ENCODE data around the gene PARP8. TPM values are rescaled to one million over a fixed set of nuclear protein-coding genes. Genes with fewer than 3 reads are reported as not detected.
"Not testable (repeated sequence)": the region's sequence is repeated elsewhere in the genome, so short reads cannot be mapped to it uniquely, and the experiment has no call there.

Gene PARP8
- total and polyA plus RNA-seq, 9 donors: 5.7 to 12.5 (median 7.7) TPM

DNA sequence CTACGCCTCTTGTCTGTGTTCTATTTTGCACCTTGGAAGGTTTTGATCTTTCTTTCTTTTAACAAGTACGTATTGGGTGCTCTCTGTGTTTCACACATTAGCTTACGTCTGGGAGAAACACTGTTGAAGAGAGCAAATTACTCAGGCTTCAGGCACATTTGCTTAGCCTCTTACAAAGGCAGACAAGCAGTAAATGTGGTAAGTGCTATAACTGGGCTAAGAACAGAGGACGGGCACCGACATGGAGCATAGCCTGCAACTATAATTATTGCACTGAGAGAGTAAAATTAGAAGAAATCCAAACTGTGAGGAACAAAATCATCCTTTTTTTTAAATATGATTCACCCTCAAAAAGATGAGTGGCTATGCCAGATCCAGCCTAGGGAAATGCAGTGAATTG lies 9.4 kb upstream of the PARP8 start:
- Histone ChIP-seq H3K27me3 (ENCODE audit: control insufficient read depth, insufficient read depth, low read length) (no peaks in the 10 kb centered on the region), H3K36me3 (ENCODE audit: control insufficient read depth, insufficient read depth, low read length) (no peaks in the 10 kb centered on the region), H3K9me3 (replicated peaks; ENCODE audit: control insufficient read depth, low read depth, low read length) (no peaks in the 10 kb centered on the region), H3K4me1 (ENCODE audit: control insufficient read depth, insufficient read depth, low read length) (no peaks in the 10 kb centered on the region), H3K27ac (ENCODE audit: low read length) (no peak overlapping the region), H3K4me3 (ENCODE audit: low read length) (no peak overlapping the region)
- WGBS (ENCODE audit: insufficient coverage): 90% methylated on average over 2 of the region's 5 CpGs
- no peak for DNase-seq

- Histone ChIP-seq H3K27me3 (ENCODE audit: control insufficient read depth, insufficient read depth, low read length) (no peaks in the 10 kb centered on the region), H3K4me1 (ENCODE audit: control insufficient read depth, insufficient read depth, low read length) (no peaks in the 10 kb centered on the region), H3K27ac (ENCODE audit: low read length) (no peak overlapping the region), H3K4me3 (ENCODE audit: low read length) (no peak overlapping the region), H3K36me3 (ENCODE audit: control insufficient read depth, insufficient read depth, low read length) (no peaks in the 10 kb centered on the region), H3K9me3 (replicated peaks; ENCODE audit: control insufficient read depth, low read depth, low read length) (no peaks in the 10 kb centered on the region)
- no CpG with 5 or more reads among the region's 1 CpG for WGBS (ENCODE audit: insufficient coverage)
- DNase-seq: peak; percentile 18
Measured at GRCh38 chr5:50658246-50658645, 8.2 kb upstream of the PARP8 start.

DNA sequence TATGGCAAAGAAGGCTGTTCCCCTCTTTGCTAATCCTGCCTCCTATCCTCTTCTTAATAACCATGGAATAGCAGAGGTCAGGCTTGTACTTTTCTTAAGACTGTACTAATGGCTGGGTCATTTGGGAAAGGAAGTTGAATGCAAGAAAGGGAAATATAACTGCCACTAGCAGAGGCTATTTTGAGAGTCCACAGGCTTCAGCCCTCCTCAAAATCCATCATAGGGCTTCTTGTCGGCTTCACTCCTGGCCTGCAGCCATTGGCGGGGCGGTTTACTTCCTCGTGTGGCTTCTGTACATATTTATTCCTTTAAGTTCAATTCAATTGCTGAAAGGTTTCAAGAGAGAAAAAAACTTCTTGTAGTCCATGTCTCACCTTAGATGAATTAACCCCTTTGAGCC lies 2.8 kb upstream of the PARP8 start:
- Histone ChIP-seq H3K4me1 (ENCODE audit: control insufficient read depth, insufficient read depth, low read length) (peaks cover 3% of the 10 kb centered on the region), H3K36me3 (ENCODE audit: control insufficient read depth, insufficient read depth, low read length) (no peaks in the 10 kb centered on the region), H3K9me3 (replicated peaks; ENCODE audit: control insufficient read depth, low read depth, low read length) (no peaks in the 10 kb centered on the region), H3K27me3 (ENCODE audit: control insufficient read depth, insufficient read depth, low read length) (no peaks in the 10 kb centered on the region), H3K27ac (ENCODE audit: low read length) (no peak overlapping the region), H3K4me3 (ENCODE audit: low read length) (no peak overlapping the region)
- no CpG with 5 or more reads among the region's 4 CpGs for WGBS (ENCODE audit: insufficient coverage)
- peak; percentile 64 for DNase-seq

DNA sequence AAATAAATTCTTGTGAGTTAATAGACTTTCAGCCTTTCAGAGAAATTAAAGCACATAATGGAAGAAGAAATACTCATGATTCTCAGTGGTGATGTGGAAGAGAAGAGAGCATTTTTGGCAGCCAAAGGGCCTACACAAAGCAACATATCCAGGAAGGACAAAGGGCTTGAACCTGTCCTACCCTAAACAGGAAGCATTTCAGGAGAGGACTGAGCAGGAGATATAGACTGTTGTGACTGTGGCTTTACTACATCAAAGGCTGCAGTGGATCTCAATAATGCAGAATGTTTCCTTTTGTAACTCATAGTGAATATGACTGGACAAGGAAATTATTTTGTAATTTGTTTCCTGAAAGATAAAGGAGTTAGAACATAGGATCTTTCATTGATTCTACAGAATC lies 1.3 kb upstream of the PARP8 start:
- no peak overlapping the region for H3K4me3 ChIP-seq (ENCODE audit: low read length)
- DNase-seq: no peak
- no peaks in the 10 kb centered on the region for H3K27me3 ChIP-seq (ENCODE audit: control insufficient read depth, insufficient read depth, low read length)
- no peak overlapping the region for H3K27ac ChIP-seq (ENCODE audit: low read length)
- peaks cover 3% of the 10 kb centered on the region for H3K4me1 ChIP-seq (ENCODE audit: control insufficient read depth, insufficient read depth, low read length)
- no peaks in the 10 kb centered on the region for H3K36me3 ChIP-seq (ENCODE audit: control insufficient read depth, insufficient read depth, low read length)
- no peaks in the 10 kb centered on the region for H3K9me3 ChIP-seq (replicated peaks; ENCODE audit: control insufficient read depth, low read depth, low read length)

DNA sequence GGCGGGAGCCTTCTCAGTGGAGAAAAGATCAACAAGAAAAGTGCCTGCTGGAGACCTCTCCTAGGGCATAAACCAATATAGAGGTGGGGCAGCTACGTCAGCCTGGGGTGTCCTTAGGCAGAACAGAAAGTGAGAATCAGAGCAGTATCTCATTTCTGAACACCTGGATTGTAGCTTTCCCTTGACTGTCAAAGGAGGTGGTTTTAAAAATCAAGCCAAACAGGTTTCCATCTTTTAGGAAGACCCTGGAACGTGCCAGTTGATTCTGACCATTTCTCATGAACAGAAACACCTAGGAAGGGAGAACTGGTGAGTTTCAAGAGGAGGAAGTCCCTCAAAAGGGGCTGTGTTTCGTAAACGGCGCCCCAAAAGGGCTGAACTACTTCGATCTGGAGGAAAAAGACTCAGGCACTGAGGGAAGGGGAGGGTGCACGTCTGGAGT lies 655 bp upstream of the PARP8 start:
- 48% methylated on average over 8 of the region's 8 CpGs for whole genome bisulfite sequencing (ENCODE audit: insufficient coverage)
- not testable (repeated sequence) for H3K27me3 ChIP-seq (ENCODE audit: control insufficient read depth, insufficient read depth, low read length); H3K4me1 ChIP-seq (ENCODE audit: control insufficient read depth, insufficient read depth, low read length); H3K36me3 ChIP-seq (ENCODE audit: control insufficient read depth, insufficient read depth, low read length); H3K9me3 ChIP-seq (replicated peaks; ENCODE audit: control insufficient read depth, low read depth, low read length)
- DNase-seq: peak; percentile 27
- Histone ChIP-seq H3K4me3 (ENCODE audit: low read length) (peak overlapping the region; percentile 40), H3K27ac (ENCODE audit: low read length) (peak overlapping the region; percentile 29)

GRCh38 chr5:50667023-50667652 lies 701 bp downstream of the PARP8 start:
- peak overlapping the region; percentile 71 for H3K27ac ChIP-seq (ENCODE audit: low read length)

DNA sequence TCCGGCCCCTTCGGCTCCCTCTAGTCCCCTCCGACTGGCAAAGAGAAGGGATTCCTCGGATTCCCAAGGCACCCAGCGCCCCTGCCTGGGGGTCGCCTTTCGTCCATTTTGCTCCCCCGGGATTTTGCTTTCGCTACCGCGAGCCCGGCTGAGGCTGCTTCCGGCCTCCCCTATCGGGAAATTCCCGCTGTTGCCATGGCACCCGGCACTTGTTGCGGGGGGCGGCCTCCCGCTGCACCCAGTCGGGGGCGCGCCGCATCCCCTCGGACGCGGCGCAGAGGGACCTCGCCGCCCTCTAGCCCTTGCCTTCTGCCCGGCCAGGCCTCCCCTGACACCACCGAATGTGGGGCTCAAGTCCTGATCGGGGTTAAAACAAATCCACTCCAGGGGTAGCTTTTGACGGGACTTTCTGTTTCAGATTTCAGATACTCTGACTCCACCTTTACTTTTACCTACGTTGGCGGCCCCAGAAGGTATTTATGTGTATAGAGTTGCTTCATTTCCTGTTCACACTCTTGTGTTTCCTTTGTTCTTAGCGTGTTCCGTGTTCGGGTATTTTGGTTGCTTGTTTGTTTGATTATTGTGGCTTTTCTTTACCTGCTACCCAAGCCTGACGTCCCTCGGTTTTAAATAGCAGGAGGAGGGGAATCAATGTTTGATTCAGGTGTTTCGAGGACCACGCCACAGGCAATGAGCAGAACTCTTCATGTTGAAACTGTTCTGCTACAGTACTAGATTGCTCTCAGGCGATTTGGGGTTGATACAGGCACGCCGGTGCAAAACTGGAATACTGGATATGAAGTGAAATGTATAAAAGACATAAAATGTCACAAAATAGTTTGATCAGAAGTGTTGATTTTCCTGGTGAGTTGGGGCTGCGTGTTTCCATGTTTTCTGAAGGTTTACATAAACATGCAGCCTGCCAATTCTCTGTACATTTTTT lies 1.5 kb downstream of the PARP8 start:
- Histone ChIP-seq H3K9me3 (replicated peaks; ENCODE audit: control insufficient read depth, low read depth, low read length) (no peaks in the 10 kb centered on the region), H3K36me3 (ENCODE audit: control insufficient read depth, insufficient read depth, low read length) (no peaks in the 10 kb centered on the region), H3K4me3 (ENCODE audit: low read length) (peak overlapping the region; percentile 92), H3K27me3 (ENCODE audit: control insufficient read depth, insufficient read depth, low read length) (no peaks in the 10 kb centered on the region), H3K27ac (ENCODE audit: low read length) (peak overlapping the region; percentile 71), H3K4me1 (ENCODE audit: control insufficient read depth, insufficient read depth, low read length) (peaks cover 3% of the 10 kb centered on the region)
- 2% methylated on average over 36 of the region's 46 CpGs for WGBS (ENCODE audit: insufficient coverage)
- DNase-seq: peak; percentile 77

More at GRCh38 chr5:50667023-50667652, 701 bp downstream of the PARP8 start:
- no peaks in the 10 kb centered on the region for H3K36me3 ChIP-seq (ENCODE audit: control insufficient read depth, insufficient read depth, low read length)
- H3K27me3 ChIP-seq (ENCODE audit: control insufficient read depth, insufficient read depth, low read length): no peaks in the 10 kb centered on the region
- peak overlapping the region; percentile 92 for H3K4me3 ChIP-seq (ENCODE audit: low read length)
- DNase-seq: peak; percentile 57
- H3K4me1 ChIP-seq (ENCODE audit: control insufficient read depth, insufficient read depth, low read length): peaks cover 3% of the 10 kb centered on the region
- under 1% methylated on average over 43 of the region's 46 CpGs for WGBS (ENCODE audit: insufficient coverage)
- H3K9me3 ChIP-seq (replicated peaks; ENCODE audit: control insufficient read depth, low read depth, low read length): no peaks in the 10 kb centered on the region

- not testable (repeated sequence) for H3K27me3 ChIP-seq (ENCODE audit: control insufficient read depth, insufficient read depth, low read length); H3K9me3 ChIP-seq (replicated peaks; ENCODE audit: control insufficient read depth, low read depth, low read length); H3K27ac ChIP-seq (ENCODE audit: low read length); H3K4me1 ChIP-seq (ENCODE audit: control insufficient read depth, insufficient read depth, low read length); DNase-seq; H3K36me3 ChIP-seq (ENCODE audit: control insufficient read depth, insufficient read depth, low read length)
- peak overlapping the region; percentile 92 for H3K4me3 ChIP-seq (ENCODE audit: low read length)
- no CpG with 5 or more reads among the region's 1 CpG for WGBS (ENCODE audit: insufficient coverage)
Measured at GRCh38 chr5:50668636-50669035, 2.2 kb downstream of the PARP8 start.

- no peaks in the 10 kb centered on the region for H3K36me3 ChIP-seq (ENCODE audit: control insufficient read depth, insufficient read depth, low read length)
- H3K9me3 ChIP-seq (replicated peaks; ENCODE audit: control insufficient read depth, low read depth, low read length): no peaks in the 10 kb centered on the region
- H3K27ac ChIP-seq (ENCODE audit: low read length): no peak overlapping the region
- DNase-seq: no peak
- H3K4me1 ChIP-seq (ENCODE audit: control insufficient read depth, insufficient read depth, low read length): no peaks in the 10 kb centered on the region
- WGBS (ENCODE audit: insufficient coverage): no CpG with 5 or more reads among the region's 2 CpGs
- H3K4me3 ChIP-seq (ENCODE audit: low read length): no peak overlapping the region
- no peaks in the 10 kb centered on the region for H3K27me3 ChIP-seq (ENCODE audit: control insufficient read depth, insufficient read depth, low read length)
Measured at GRCh38 chr5:50672663-50673062, 6.2 kb downstream of the PARP8 start.

DNA sequence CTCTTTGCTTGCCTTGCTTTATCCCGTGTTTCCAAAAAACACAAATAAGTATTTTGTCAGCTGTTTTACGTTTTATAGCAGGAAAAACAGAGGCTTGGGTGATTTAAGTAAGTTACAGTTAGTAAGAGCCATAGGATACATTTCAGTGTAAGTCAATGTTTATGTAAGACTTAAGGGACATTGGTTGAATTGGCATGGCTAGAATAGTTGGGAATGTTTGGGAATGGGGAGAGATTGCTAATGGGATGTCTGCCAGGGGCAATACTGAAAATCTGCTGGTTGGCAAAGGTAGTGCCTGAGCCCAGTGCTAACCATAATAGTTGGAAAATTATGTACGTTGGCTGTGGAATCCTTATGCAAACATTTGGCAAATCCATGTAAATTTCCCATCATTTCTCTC lies 7.0 kb downstream of the PARP8 start:
- not testable (repeated sequence) for H3K27ac ChIP-seq (ENCODE audit: low read length); H3K27me3 ChIP-seq (ENCODE audit: control insufficient read depth, insufficient read depth, low read length); H3K9me3 ChIP-seq (replicated peaks; ENCODE audit: control insufficient read depth, low read depth, low read length); DNase-seq; H3K4me3 ChIP-seq (ENCODE audit: low read length); H3K4me1 ChIP-seq (ENCODE audit: control insufficient read depth, insufficient read depth, low read length); H3K36me3 ChIP-seq (ENCODE audit: control insufficient read depth, insufficient read depth, low read length)
- WGBS (ENCODE audit: insufficient coverage): 20% methylated on average over 1 of the region's 3 CpGs

Data from muscle of leg (tissue), 11 donors.